ENCODE measurements around the gene HIP1R.

HIP1R gene

DNA sequence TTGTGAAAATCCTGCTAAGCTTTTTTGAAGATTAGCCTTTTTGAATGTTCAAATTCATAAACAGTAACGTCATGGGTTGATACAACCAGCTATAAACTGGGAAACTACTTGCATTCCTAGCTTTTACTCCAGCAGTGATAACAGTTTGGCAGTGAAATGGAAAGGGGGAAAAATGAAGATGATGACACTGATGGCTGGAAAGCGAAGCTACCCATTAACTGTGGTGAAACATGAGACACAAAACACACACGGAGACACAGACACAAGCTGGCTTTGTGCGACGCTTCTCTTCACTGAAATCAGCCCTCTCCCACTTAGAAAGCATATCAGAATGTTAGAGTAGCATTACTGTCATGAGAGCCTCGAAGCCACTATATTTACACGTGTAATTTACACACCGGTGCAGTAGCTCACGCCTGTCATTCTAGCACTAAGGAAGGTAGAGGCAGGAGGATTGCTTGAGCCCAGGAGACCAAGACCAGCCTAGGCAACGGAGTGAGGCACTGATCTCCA is 45.0 kb downstream of the HIP1R start:
- H3K27ac ChIP-seq (ENCODE audit: low read length) = no peak overlapping the region
- peaks cover 93% of the 10 kb centered on the region for H3K79me2 ChIP-seq (ENCODE audit: insufficient read depth, low read length)

DNA sequence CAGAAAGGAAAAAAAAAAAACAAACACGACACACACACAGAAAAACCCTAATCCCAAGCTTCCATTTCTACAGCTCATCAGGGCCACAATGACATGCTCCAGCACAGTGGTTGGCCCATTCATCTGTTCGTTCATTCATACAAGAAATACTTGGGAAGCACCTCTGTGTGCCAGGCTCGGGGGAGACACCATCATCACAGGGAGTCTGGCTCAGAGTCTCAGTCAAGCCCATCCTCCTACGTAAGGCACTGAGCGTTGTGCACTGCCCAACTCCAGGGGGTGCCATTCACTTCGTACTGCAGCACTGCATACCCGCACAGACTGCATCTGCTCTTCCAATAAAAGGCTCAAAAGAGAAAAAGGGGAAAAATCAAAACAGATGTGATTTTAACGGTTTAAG is 45.4 kb downstream of the HIP1R start:
- peaks cover 14% of the 10 kb centered on the region for H3K4me1 ChIP-seq (ENCODE audit: insufficient read depth, low read length)
- DNase-seq (peak; percentile 59), ATAC-seq (ENCODE audit: insufficient read depth, low read depth) (peak; percentile 93)
- H3K4me2 ChIP-seq (ENCODE audit: insufficient read depth, low read length) = no peak overlapping the region
- no peaks in the 10 kb centered on the region for H3K27me3 ChIP-seq (ENCODE audit: insufficient read depth, low read length, poor library complexity)
- no peaks in the 10 kb centered on the region for H3K36me3 ChIP-seq (ENCODE audit: insufficient read depth, low read length)
- no peak overlapping the region for H3K4me3 ChIP-seq (ENCODE audit: low read depth in 1 of 2, low read length in 2 of 2)
- peaks cover 91% of the 10 kb centered on the region for H3K79me2 ChIP-seq (ENCODE audit: insufficient read depth, low read length)
- no peak overlapping the region for H3K27ac ChIP-seq (ENCODE audit: low read length)
- no peaks in the 10 kb centered on the region for H3K9me3 ChIP-seq (ENCODE audit: insufficient read depth, low read length, severe bottlenecking)
- no peak overlapping the region for H3K9ac ChIP-seq (ENCODE audit: low read depth, low read length)
- no peak overlapping the region for H2AFZ ChIP-seq (ENCODE audit: low read depth, low read length)
- peaks cover 50% of the 10 kb centered on the region for H4K20me1 ChIP-seq (ENCODE audit: insufficient read depth, low read length)
- TF ChIP-seq, protein P1, sequence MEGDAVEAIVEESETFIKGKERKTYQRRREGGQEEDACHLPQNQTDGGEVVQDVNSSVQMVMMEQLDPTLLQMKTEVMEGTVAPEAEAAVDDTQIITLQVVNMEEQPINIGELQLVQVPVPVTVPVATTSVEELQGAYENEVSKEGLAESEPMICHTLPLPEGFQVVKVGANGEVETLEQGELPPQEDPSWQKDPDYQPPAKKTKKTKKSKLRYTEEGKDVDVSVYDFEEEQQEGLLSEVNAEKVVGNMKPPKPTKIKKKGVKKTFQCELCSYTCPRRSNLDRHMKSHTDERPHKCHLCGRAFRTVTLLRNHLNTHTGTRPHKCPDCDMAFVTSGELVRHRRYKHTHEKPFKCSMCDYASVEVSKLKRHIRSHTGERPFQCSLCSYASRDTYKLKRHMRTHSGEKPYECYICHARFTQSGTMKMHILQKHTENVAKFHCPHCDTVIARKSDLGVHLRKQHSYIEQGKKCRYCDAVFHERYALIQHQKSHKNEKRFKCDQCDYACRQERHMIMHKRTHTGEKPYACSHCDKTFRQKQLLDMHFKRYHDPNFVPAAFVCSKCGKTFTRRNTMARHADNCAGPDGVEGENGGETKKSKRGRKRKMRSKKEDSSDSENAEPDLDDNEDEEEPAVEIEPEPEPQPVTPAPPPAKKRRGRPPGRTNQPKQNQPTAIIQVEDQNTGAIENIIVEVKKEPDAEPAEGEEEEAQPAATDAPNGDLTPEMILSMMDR (IDR thresholded peaks at IDR 0.05; ENCODE audit: borderline replicate concordance, extremely low read depth, low read length, poor library complexity, severe bottlenecking) = peak; percentile 71
- TF ChIP-seq EZH2 (IDR thresholded peaks at IDR 0.05; ENCODE audit: borderline replicate concordance, low read depth, low read length, severe bottlenecking) = no peak

More for the DNA sequence above, 45.0 kb downstream of the HIP1R start:
- Histone ChIP-seq H3K9me3 (ENCODE audit: insufficient read depth, low read length, severe bottlenecking) (no peaks in the 10 kb centered on the region), H3K4me2 (ENCODE audit: insufficient read depth, low read length) (no peak overlapping the region), H3K9ac (ENCODE audit: low read depth, low read length) (no peak overlapping the region), H3K36me3 (ENCODE audit: insufficient read depth, low read length) (no peaks in the 10 kb centered on the region), H3K4me1 (ENCODE audit: insufficient read depth, low read length) (peaks cover 14% of the 10 kb centered on the region), H3K4me3 (ENCODE audit: low read depth in 1 of 2, low read length in 2 of 2) (no peak overlapping the region), H2AFZ (ENCODE audit: low read depth, low read length) (no peak overlapping the region), H3K27me3 (ENCODE audit: insufficient read depth, low read length, poor library complexity) (no peaks in the 10 kb centered on the region), H4K20me1 (ENCODE audit: insufficient read depth, low read length) (peaks cover 50% of the 10 kb centered on the region)
- DNase-seq (no peak), ATAC-seq (ENCODE audit: insufficient read depth, low read depth) (no peak)
- TF ChIP-seq, protein P1 (IDR thresholded peaks at IDR 0.05; ENCODE audit: borderline replicate concordance, extremely low read depth, low read length, poor library complexity, severe bottlenecking) = no peak
- TF ChIP-seq EZH2 (IDR thresholded peaks at IDR 0.05; ENCODE audit: borderline replicate concordance, low read depth, low read length, severe bottlenecking) = no peak

DNA sequence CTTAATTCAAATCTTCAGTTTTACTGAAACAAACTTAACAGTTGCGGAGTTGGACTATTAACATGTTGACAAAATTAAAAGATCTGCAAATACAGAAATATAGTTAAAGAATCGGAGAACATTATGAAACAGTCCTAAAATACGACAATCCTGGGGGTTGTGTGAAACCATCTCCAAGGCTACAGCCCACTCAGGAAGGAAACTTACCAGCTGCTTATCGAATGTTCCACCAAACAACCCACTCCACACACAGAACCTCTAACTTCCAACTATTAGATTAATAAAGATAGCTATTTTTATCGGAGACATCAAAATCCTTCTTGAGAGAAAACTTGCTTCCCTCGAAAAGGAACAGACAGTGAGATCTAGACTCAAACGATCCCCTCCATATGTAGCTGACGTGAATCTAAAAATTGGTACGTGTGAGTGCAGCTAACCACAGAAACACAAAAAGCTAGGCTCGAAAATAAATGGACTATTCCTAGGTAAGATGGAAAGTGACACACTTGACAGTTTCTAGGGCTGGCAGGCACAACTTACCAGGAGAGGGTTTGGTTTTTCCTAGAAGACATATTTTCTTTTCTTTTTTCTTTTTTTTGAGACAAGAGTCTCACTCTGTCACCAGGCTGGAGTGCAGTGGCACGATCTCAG is 47.8 kb downstream of the HIP1R start:
- Histone ChIP-seq H3K9ac (ENCODE audit: low read depth, low read length) (no peak overlapping the region), H4K20me1 (ENCODE audit: insufficient read depth, low read length) (peaks cover 52% of the 10 kb centered on the region), H3K9me3 (ENCODE audit: insufficient read depth, low read length, severe bottlenecking) (no peaks in the 10 kb centered on the region), H3K27me3 (ENCODE audit: insufficient read depth, low read length, poor library complexity) (no peaks in the 10 kb centered on the region), H3K4me1 (ENCODE audit: insufficient read depth, low read length) (peaks cover 36% of the 10 kb centered on the region), H3K4me2 (ENCODE audit: insufficient read depth, low read length) (no peak overlapping the region), H3K27ac (ENCODE audit: low read length) (no peak overlapping the region), H3K79me2 (ENCODE audit: insufficient read depth, low read length) (peaks cover 84% of the 10 kb centered on the region), H2AFZ (ENCODE audit: low read depth, low read length) (no peak overlapping the region), H3K36me3 (ENCODE audit: insufficient read depth, low read length) (no peaks in the 10 kb centered on the region), H3K4me3 (ENCODE audit: low read depth in 1 of 2, low read length in 2 of 2) (no peak overlapping the region)
- TF ChIP-seq, protein P1 (IDR thresholded peaks at IDR 0.05; ENCODE audit: borderline replicate concordance, extremely low read depth, low read length, poor library complexity, severe bottlenecking) = no peak
- no peak for TF ChIP-seq EZH2 (IDR thresholded peaks at IDR 0.05; ENCODE audit: borderline replicate concordance, low read depth, low read length, severe bottlenecking)
- no peak for DNase-seq
- ATAC-seq (ENCODE audit: insufficient read depth, low read depth) = no peak

All from DND-41 (cell line).